Brain microvascular endothelial cell (primary cell): Measurements from ENCODE around the gene EHF.
"Not testable (repeated sequence)": the region's sequence is repeated elsewhere in the genome, so short reads cannot be mapped to it uniquely, and the experiment has no call there.

Experiments
- DNase-seq: peaks from one replicate; pipeline ENCODE4 v3.0.0-alpha.2; 2020
- H3K27ac ChIP-seq: fragments of 250-450 bp; sonication (Bioruptor Pico); 2 replicates; pipeline ENCODE4 v1.5.1; 2020; ENCODE audit warnings: mild to moderate bottlenecking, moderate library complexity
- H3K27me3 ChIP-seq: fragments of 250-450 bp; sonication (Bioruptor Pico); replicated peaks from 2 replicates; pipeline ENCODE4 v1.5.1; 2020; ENCODE audit warnings: mild to moderate bottlenecking
- H3K36me3 ChIP-seq: fragments of 250-450 bp; sonication (Bioruptor Pico); replicated peaks from 2 replicates; pipeline ENCODE4 v1.5.1; 2020; ENCODE audit warnings: mild to moderate bottlenecking
- H3K4me3 ChIP-seq: 2 replicates; pipeline ENCODE4 v1.5.1; 2011; ENCODE audit warnings: low read depth, mild to moderate bottlenecking, control low read depth, low read length, moderate library complexity
- in situ Hi-C: cut with HindIII; loops from 2 replicates; pipeline ENCODE4 v1.10.0; 2017; ENCODE audit warnings: low sequenced_read_pairs, low pct_ligation_motif_present
- TF ChIP-seq, protein P1 (sequence below): IDR thresholded peaks from 2 replicates; pipeline ENCODE4 v1.5.1; 2011; ENCODE audit warnings: low read depth, mild to moderate bottlenecking, moderate library complexity, low read length, control low read depth, inconsistent platforms; ENCODE audit errors: missing control alignments

EHF gene

DNA sequence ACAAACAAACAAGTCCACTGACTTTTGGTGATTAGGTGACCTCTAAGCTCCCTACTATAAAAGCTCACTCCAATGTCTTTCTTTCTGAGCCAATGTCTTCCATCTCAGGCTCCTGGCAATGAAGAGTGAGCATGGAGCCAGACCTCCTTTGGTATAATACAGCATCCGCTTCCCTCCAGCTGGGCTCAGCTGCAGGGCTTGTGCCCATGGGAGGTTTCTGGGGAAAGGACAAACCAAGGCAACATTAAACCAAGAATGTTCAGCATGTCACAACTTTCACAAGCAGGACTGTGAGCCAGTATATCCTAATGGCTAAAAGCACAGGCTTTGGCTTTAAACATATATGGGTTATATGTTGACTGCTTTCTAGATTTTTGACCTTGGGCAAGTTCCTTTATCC lies 58.8 kb downstream of the EHF start:
- no peak for DNase-seq
- Histone ChIP-seq H3K36me3 (no peaks in the 10 kb centered on the region), H3K4me3 (no peak overlapping the region), H3K27me3 (no peaks in the 10 kb centered on the region), H3K27ac (no peak overlapping the region)
- in situ Hi-C loops = no loop called here
- TF ChIP-seq, protein P1, sequence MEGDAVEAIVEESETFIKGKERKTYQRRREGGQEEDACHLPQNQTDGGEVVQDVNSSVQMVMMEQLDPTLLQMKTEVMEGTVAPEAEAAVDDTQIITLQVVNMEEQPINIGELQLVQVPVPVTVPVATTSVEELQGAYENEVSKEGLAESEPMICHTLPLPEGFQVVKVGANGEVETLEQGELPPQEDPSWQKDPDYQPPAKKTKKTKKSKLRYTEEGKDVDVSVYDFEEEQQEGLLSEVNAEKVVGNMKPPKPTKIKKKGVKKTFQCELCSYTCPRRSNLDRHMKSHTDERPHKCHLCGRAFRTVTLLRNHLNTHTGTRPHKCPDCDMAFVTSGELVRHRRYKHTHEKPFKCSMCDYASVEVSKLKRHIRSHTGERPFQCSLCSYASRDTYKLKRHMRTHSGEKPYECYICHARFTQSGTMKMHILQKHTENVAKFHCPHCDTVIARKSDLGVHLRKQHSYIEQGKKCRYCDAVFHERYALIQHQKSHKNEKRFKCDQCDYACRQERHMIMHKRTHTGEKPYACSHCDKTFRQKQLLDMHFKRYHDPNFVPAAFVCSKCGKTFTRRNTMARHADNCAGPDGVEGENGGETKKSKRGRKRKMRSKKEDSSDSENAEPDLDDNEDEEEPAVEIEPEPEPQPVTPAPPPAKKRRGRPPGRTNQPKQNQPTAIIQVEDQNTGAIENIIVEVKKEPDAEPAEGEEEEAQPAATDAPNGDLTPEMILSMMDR = no peak

DNA sequence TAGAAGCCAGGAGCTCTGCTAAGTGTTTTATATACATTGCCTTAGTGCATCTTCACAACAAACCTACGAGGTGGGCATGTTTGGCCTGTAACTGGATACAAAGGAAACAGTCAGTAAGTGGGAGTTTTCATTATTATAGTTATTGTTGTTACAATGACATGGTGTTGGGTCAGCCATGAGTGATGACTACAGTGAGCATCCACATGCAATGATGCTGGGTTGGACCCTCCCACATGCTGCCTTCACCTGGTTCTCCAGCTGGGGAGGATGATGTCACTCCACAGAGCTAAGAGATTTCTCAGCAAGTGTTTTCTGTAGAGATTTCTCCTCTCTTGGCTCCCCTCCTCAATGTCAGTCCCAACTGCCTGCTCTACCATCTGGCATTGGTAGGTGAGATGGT lies 59.3 kb downstream of the EHF start:
- H3K4me3 ChIP-seq = no peak overlapping the region
- TF ChIP-seq, protein P1 = no peak
- DNase-seq = peak; percentile 10
- in situ Hi-C loops = no loop called here
- no peaks in the 10 kb centered on the region for H3K36me3 ChIP-seq
- H3K27ac ChIP-seq = no peak overlapping the region
- no peaks in the 10 kb centered on the region for H3K27me3 ChIP-seq

DNA sequence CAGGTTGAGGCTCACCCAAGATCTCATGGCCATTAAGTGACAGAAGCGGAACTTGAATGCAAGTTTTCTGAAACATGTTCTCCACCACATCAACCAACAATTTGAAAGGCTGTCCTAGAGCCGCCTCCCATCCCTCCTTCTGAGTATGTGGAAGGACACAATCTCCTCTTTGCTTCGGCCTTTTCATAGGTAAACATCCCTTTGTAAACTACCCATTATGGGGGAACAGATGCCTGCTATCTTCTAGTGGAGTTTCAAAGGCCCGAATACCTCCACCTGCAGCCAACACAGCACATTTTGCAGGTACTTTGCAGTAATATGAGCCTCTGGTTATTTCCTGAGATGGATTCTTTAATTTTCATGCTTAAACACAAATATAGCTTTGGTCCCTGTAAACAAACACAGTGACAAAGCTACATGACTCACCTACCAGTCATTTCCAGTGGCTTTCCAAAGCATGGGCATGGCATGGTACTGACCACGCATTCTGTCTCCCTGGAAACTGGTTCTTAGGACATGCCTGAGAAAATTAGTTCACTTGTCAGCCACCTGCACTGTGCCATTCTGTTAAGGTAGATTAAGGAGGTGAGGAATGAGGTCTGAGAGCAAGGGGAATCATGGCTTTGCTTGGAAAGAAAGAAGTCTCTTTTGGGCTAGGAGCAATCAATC lies 60.2 kb downstream of the EHF start:
- TF ChIP-seq, protein P1 = no peak
- Histone ChIP-seq H3K27me3 (no peaks in the 10 kb centered on the region), H3K4me3 (no peak overlapping the region), H3K36me3 (no peaks in the 10 kb centered on the region), H3K27ac (no peak overlapping the region)
- peak; percentile 59 for DNase-seq
- in situ Hi-C loops = no loop called here

DNA sequence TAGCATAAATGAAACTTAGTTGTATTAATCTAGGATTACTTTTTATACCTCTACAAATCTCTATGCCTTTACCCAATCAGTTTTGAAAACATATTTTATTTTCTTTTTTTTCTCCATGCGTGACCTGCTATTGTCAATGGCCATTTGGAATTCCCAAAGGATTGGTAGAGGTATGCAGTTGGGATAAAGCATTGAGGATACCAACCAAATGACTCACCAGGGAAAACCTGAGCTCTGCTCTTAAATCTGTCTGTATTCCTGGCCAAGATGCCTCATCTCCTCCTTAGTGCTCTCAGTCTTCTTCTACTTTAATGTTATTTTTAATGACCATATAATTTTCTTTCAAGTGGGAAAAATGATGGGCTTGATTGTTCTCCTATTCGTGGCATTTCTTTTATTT lies 61.9 kb downstream of the EHF start:
- H3K27ac ChIP-seq = no peak overlapping the region
- H3K27me3 ChIP-seq = no peaks in the 10 kb centered on the region
- TF ChIP-seq, protein P1 = no peak
- H3K36me3 ChIP-seq = no peaks in the 10 kb centered on the region
- H3K4me3 ChIP-seq = no peak overlapping the region
- no peak for DNase-seq
- in situ Hi-C loops = no loop called here

DNA sequence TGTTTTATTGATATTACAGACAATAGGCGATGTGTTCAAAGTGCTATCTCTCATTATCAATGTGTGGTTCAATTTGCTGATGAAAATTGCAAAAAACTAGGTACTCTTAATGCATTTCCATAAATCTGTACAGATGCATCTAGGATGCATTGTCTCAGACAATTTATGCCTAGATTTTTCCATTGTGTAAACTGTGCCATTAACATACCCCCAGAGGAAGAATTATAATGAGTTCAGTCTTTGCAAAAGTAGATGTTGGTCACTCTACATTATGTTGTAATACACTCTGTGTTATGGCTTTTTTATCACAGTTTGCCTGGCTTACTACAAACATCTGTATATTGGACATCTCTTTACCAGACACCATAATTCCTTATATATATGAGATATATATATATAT lies 62.5 kb downstream of the EHF start:
- H3K4me3 ChIP-seq = no peak overlapping the region
- H3K36me3 ChIP-seq = no peaks in the 10 kb centered on the region
- no peak for DNase-seq
- no peak overlapping the region for H3K27ac ChIP-seq
- in situ Hi-C loops = no loop called here
- TF ChIP-seq, protein P1 = no peak
- H3K27me3 ChIP-seq = no peaks in the 10 kb centered on the region

DNA sequence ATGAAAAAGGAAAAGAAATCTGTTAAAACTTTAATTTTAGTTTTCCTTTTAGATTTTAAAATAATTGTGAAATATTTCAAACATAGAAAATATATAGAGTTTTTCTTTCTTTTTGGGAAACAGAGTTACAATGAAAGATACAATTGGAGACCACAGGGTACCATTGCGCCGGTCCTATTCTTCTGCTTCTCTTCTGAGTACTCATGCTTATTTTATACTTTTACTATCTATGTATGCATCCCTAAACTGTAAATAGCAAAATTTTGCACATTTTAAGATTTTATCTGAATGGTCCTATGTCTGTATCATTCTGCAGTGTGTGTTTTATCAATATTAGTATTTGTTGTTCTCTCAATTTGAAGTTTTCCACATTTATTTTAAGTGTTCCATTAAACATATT lies 65.0 kb downstream of the EHF start:
- Histone ChIP-seq H3K27ac (no peak overlapping the region), H3K4me3 (no peak overlapping the region), H3K36me3 (no peaks in the 10 kb centered on the region), H3K27me3 (no peaks in the 10 kb centered on the region)
- TF ChIP-seq, protein P1 = no peak
- in situ Hi-C loops = no loop called here
- DNase-seq = no peak

DNA sequence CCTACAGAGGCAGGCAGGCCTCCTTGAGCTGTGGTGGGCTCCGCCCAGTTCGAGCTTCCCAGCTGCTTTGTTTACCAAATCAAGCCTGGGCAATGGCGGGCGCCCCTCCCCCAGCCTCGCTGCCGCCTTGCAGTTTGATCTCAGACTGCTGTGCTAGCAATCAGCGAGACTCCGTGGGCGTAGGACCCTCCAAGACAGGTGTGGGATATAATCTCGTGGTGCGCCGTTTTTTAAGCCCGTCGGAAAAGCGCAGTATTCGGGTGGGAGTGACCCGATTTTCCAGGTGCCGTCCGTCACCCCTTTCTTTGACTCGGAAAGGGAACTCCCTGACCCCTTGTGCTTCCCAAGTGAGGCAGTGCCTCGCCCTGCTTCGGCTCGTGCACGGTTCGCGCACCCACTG lies 71.4 kb downstream of the EHF start:
- in situ Hi-C loops, H3K4me3 ChIP-seq, H3K27me3 ChIP-seq, DNase-seq, H3K27ac ChIP-seq, H3K36me3 ChIP-seq: not testable (repeated sequence)
